Uterus (tissue), 2 donors: ENCODE data around the gene NUP210.

Experiments used
- POLR2A ChIP-seq, 2 donors: fragments of 450-650 bp; IDR thresholded peaks; one replicate each; pipeline ENCODE4 v1.6.1; 2016; ENCODE audit warnings: antibody characterized with exemption in 2 of 2, mild to moderate bottlenecking in 1 of 2, moderate library complexity in 1 of 2
- TF ChIP-seq, protein P1 (sequence below), 4 experiments: fragments of 200-600 bp in 2 of 4; fragments of 450-650 bp in 2 of 4; sonication (generic) in 2 of 4; IDR thresholded peaks; one replicate each; pipeline ENCODE4 v1.5.1; 2016 to 2019; ENCODE audit warnings: antibody characterized with exemption in 4 of 4, mild to moderate bottlenecking in 2 of 4, moderate library complexity in 1 of 4

DNA sequence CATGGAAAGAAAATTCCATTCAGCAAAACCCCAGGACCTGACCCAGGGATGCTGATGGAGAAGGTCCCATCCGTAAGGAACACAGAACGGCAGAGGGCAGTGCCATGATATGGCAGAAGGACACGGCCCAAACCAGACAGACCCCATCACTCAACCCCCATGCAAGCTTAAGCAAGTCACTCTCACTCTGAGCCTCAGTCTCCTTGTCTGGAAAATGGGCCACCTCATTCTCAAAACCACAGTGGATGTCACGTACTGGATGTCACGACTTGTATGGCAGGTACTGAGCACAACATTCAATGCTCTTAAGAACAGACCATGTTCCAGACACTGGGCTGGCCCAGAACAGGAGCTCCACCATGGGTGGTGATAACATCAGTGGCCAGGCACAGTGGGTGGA, 90.4 kb downstream of the NUP210 start:
- TF ChIP-seq, protein P1, sequence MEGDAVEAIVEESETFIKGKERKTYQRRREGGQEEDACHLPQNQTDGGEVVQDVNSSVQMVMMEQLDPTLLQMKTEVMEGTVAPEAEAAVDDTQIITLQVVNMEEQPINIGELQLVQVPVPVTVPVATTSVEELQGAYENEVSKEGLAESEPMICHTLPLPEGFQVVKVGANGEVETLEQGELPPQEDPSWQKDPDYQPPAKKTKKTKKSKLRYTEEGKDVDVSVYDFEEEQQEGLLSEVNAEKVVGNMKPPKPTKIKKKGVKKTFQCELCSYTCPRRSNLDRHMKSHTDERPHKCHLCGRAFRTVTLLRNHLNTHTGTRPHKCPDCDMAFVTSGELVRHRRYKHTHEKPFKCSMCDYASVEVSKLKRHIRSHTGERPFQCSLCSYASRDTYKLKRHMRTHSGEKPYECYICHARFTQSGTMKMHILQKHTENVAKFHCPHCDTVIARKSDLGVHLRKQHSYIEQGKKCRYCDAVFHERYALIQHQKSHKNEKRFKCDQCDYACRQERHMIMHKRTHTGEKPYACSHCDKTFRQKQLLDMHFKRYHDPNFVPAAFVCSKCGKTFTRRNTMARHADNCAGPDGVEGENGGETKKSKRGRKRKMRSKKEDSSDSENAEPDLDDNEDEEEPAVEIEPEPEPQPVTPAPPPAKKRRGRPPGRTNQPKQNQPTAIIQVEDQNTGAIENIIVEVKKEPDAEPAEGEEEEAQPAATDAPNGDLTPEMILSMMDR (IDR thresholded peaks at IDR 0.05), result no peak
- TF ChIP-seq POLR2A (IDR thresholded peaks at IDR 0.05), result no peak
